ENCODE results near the gene DTNA.
"Not testable (repeated sequence)": the region's sequence is repeated elsewhere in the genome, so short reads cannot be mapped to it uniquely, and the experiment has no call there.

Gene DTNA

DNA sequence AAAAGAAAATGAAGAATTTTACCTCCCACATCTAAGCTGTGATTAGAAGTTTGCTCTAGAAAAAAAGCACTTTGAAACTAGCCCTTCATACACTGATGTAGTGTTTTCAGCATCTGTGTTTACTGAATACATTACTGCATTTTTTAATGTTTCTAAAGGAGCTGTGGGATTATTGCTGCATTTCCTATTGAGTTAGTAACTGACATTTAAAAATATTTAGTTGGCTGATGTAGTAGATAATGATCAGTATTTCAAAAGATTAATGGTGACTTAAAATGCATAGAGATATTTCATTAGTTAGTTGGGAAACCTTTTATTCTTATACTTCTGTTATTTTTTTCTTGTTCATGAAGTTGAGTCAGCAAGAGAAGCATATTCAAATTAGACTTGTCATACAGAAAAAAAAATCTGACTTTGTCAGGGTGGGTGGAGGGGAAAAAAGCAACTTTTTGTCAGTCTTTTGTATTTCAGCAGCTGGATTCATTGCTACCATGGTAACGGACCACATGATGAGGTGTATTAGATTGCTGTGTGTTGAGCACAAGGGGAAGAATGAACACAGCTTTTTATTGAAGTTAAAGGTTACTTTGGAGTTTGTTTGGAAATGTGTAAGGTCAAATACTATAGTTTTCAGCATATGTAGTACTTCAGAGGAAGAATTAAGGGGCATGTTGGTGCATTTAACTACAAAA, at the start of gene DTNA:
Gene DTNA, plus strand, starts transcription at position 549 of the 692 bp plus-strand sequence. CDS start 45,679 bp downstream, outside the sequence.
- H3K4me3 ChIP-seq (ENCODE audit: low read depth, low read length): no peak within 1 kb of the TSS
- DNase-seq: no peak
- no peaks in the 10 kb centered on the region for H3K9me3 ChIP-seq (ENCODE audit: severe bottlenecking)
- TF ChIP-seq CTCF (IDR thresholded peaks at IDR 0.05; ENCODE audit: low read depth, low read length): no peak
- no peaks in the 10 kb centered on the region for H3K27me3 ChIP-seq (ENCODE audit: insufficient read depth, low read depth, severe bottlenecking)
- no peak within 1 kb of the TSS for H3K27ac ChIP-seq
- H3K36me3 ChIP-seq: no peaks in the 10 kb centered on the region

DNA sequence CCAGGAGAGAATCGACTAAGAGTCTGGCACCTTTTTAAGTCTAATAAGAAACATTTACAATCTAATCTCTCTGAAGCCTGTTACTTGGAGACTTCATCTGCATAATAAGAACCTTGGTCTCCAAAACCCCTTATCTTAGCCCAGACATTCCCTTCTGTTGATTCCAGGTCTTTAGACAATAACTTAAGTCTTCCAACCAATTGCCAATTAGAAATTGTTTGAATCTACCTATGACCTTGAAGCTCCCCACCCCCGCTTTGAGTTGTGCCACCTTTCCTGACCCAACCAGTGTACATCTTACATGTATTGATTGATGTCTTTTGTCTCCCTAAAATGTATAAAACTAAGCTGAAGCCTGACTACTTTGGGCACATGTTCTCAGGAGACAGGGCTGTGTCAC, 49.5 kb upstream of the DTNA start:
- Histone ChIP-seq H3K4me3 (ENCODE audit: low read depth, low read length) (no peak overlapping the region), H3K27me3 (ENCODE audit: insufficient read depth, low read depth, severe bottlenecking) (no peaks in the 10 kb centered on the region), H3K9me3 (ENCODE audit: severe bottlenecking) (no peaks in the 10 kb centered on the region), H3K27ac (no peak overlapping the region), H3K36me3 (no peaks in the 10 kb centered on the region)
- TF ChIP-seq CTCF (IDR thresholded peaks at IDR 0.05; ENCODE audit: low read depth, low read length): no peak
- DNase-seq: no peak

DNA sequence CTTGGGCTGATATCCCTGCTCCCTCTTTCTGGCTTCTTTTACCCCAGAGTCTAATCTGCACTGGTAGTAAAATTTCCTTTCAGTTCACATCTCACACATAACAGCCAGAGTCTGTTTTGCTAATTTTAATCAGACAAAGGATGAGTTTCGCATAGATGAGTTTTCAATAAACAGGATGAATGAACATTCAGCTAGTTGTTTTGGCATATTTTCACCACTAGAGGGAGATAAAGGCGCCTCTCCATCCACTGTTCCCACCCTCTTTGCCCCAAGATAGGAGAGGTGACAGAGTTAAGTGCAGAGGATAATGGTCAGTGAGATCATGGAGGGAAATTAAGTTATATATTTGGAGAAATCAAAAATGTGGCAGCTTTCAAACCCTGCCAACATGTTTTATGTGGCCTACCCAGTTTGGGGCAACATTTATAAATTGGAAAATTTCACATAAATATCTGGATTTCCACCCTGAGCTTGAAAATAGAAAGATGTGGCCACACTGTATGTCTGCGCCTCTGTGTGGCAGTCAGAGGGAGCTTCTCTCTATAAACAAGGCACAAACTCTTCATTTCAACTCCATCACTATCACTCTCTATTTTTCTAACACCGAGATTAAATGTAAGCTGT, 48.5 kb upstream of the DTNA start:
- TF ChIP-seq CTCF (IDR thresholded peaks at IDR 0.05; ENCODE audit: low read depth, low read length): peak; percentile 75
- H3K36me3 ChIP-seq: no peaks in the 10 kb centered on the region
- no peak overlapping the region for H3K27ac ChIP-seq
- DNase-seq: peak; percentile 10
- no peaks in the 10 kb centered on the region for H3K9me3 ChIP-seq (ENCODE audit: severe bottlenecking)
- H3K4me3 ChIP-seq (ENCODE audit: low read depth, low read length): no peak overlapping the region
- H3K27me3 ChIP-seq (ENCODE audit: insufficient read depth, low read depth, severe bottlenecking): no peaks in the 10 kb centered on the region

DNA sequence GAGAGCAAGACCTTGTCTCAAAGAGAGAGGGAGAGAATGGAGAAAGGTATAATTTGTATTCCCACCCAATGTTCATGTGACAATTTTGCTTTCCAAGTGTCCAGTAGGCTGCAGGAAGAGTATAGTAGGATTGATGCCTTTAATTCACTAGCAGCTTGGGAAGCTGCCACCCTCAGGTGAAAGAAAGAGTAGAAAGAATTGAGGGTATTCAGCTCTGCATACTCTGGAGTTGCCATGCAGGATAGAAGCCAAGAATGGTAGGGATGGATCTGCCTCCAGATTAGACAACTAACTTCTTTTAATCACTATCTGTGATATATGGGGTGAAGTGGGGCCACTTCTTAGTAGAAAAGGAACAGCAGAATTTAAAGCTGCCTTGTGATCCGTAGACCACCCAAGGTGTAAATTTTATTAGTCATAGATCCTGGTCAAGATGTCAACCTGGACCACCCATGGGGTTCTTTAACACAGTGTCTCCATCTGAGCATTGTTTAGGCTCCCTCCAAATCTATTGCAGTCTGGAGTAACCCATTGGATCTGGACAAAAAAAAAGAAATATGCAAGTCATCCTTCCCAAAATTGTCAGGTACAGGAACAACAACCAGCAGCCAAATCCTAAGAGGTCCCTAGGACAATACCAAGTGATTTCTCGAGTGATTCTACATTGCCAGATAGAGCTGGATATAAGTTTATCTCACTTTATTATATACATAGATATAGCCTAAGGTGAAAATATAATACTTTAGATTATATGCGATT, 33.1 kb upstream of the DTNA start:
- H3K27ac ChIP-seq: no peak overlapping the region
- no peak overlapping the region for H3K4me3 ChIP-seq (ENCODE audit: low read depth, low read length)
- no peaks in the 10 kb centered on the region for H3K27me3 ChIP-seq (ENCODE audit: insufficient read depth, low read depth, severe bottlenecking)
- no peaks in the 10 kb centered on the region for H3K36me3 ChIP-seq
- DNase-seq: no peak
- no peaks in the 10 kb centered on the region for H3K9me3 ChIP-seq (ENCODE audit: severe bottlenecking)
- TF ChIP-seq CTCF (IDR thresholded peaks at IDR 0.05; ENCODE audit: low read depth, low read length): no peak

- not testable (repeated sequence) for H3K27me3 ChIP-seq (ENCODE audit: insufficient read depth, low read depth, severe bottlenecking); H3K27ac ChIP-seq; DNase-seq; H3K9me3 ChIP-seq (ENCODE audit: severe bottlenecking); H3K36me3 ChIP-seq; H3K4me3 ChIP-seq (ENCODE audit: low read depth, low read length)
These were observed 20.3 kb upstream of the DTNA start for GRCh38 chr18:34689750-34690149.

DNA sequence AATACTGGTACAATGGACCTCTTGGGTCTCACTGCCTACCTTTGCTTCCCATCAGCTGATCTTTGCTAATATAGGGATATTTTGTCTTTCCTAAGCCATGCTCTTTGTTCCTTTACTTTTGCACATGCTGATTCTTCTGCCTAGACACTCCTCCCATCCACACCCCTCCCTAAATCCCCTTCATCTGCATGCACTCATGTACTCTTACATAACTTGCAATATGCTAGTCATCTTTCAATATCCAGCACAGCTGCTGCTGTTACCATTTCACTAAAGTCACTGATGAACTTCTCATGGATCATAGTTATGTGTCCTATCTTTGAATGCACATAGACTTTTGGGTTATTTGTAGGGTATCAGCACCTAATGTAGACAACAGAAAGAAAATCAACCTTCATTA, 18.5 kb upstream of the DTNA start:
- Histone ChIP-seq H3K27ac (no peak overlapping the region), H3K4me3 (ENCODE audit: low read depth, low read length) (no peak overlapping the region), H3K27me3 (ENCODE audit: insufficient read depth, low read depth, severe bottlenecking) (no peaks in the 10 kb centered on the region), H3K9me3 (ENCODE audit: severe bottlenecking) (no peaks in the 10 kb centered on the region), H3K36me3 (no peaks in the 10 kb centered on the region)
- no peak for DNase-seq
- no peak for TF ChIP-seq CTCF (IDR thresholded peaks at IDR 0.05; ENCODE audit: low read depth, low read length)
